Measurements from ENCODE around the gene FFAR4.
A peak's percentile ranks its signal among the peaks of the same experiment; 100 is the strongest.

Gene FFAR4

DNA sequence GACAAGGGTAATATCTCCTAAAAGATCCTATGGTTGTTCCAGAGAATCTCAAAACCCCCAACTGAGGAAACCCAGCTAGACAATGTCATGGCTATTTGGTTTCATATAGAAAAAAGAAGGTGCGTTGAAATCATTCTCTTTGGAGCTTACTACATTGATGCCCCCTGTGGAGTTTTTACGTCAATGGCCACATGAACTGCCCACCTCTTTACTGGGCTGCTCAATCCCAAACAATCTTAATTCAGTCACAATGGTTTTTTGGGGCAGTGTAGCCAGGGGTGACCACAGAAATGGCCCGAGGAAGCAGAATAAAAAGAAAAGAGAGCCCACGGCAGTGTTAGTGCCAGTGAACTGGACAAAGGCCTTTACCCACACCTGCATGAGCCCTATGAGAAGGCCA is 26.8 kb downstream of the FFAR4 start:
- TF ChIP-seq, protein P1, sequence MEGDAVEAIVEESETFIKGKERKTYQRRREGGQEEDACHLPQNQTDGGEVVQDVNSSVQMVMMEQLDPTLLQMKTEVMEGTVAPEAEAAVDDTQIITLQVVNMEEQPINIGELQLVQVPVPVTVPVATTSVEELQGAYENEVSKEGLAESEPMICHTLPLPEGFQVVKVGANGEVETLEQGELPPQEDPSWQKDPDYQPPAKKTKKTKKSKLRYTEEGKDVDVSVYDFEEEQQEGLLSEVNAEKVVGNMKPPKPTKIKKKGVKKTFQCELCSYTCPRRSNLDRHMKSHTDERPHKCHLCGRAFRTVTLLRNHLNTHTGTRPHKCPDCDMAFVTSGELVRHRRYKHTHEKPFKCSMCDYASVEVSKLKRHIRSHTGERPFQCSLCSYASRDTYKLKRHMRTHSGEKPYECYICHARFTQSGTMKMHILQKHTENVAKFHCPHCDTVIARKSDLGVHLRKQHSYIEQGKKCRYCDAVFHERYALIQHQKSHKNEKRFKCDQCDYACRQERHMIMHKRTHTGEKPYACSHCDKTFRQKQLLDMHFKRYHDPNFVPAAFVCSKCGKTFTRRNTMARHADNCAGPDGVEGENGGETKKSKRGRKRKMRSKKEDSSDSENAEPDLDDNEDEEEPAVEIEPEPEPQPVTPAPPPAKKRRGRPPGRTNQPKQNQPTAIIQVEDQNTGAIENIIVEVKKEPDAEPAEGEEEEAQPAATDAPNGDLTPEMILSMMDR (conservative IDR thresholded peaks at IDR 0.05; ENCODE audit: low read depth, low read length): no peak
- no peak overlapping the region for H3K4me3 ChIP-seq (ENCODE audit: low read length)
- DNase-seq (ENCODE audit: low read depth): no peak

DNA sequence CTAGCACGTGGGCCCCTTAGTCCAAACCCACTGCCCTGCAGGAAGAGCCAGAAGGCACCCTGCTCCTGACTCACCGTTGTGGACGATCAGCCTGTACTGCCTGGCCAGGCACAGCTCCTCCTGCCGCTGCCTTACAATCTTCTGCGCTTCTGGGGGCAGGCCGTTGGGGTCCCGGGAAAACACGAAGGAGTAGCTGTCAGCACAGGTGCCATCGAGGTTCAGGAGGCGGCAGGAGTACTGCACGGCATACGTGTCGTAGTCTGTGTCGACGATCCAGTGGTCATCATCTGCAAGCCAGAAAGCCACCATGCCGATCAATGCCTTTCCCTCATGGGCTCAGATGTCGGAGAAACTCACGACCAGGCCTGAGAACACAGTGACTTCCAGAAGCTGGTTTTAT is 27.3 kb downstream of the FFAR4 start:
- no peak overlapping the region for H3K4me3 ChIP-seq (ENCODE audit: low read length)
- TF ChIP-seq, protein P1 (conservative IDR thresholded peaks at IDR 0.05; ENCODE audit: low read depth, low read length): no peak
- DNase-seq (ENCODE audit: low read depth): no peak

DNA sequence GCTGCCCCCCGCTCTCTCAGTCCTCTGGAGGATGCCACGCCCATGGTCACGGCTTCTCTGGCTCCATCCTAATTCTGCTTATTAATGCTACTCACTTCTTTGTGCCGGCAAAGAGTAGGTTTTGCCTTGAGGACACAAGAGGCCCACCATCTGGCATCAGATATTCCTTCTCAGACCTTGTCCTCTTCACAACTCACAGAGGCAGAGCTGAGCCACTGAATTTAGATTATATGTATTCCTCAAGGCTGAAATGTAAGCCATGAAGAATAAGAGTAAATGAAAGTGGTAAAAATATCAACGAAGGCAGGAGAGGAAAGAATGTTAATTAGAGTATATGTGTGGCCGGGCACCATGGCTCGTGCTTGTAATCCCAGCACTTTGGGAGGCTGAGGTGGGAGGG is 28.1 kb downstream of the FFAR4 start:
- no peak for DNase-seq (ENCODE audit: low read depth)
- TF ChIP-seq, protein P1 (conservative IDR thresholded peaks at IDR 0.05; ENCODE audit: low read depth, low read length): no peak
- no peak overlapping the region for H3K4me3 ChIP-seq (ENCODE audit: low read length)

DNA sequence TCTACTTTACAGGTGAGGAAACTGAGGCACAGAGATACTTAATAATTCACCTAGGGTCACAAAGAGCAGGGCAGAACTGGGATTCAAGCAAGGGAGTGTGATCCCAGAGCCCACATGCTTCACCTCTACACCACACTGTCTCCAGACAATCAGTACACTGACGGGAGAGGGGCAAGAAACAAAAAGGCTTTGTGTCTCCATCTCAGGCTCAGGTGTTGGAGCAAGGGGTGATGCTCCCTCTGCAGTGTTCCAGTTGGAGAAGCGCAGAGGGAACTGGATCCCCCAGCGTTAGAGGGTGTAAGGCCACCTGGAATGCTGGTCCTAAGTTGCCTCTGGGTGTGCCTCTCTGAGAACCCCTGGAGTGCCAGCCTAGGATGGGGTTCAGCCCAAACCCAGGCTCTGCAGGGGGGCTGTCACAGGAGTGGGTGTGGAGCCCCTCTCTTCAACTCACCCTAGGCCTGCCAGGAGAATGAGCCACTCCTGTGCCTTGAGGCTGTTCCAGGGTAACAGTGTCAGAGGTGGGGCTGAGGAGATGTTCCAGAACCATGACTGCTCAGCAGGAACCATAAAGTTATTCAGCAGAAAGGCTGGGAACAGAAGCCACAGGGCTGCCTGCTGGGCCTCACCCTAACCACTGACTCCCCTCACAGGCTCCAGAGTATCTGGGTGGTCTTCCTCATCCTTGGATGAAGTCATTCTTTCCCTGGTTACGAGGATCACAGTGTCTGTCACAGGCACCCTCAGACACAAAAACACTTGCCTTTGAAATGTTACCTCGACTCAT is 29.1 kb downstream of the FFAR4 start:
- no peak overlapping the region for H3K4me3 ChIP-seq (ENCODE audit: low read length)
- TF ChIP-seq, protein P1 (conservative IDR thresholded peaks at IDR 0.05; ENCODE audit: low read depth, low read length): no peak
- no peak for DNase-seq (ENCODE audit: low read depth)

DNA sequence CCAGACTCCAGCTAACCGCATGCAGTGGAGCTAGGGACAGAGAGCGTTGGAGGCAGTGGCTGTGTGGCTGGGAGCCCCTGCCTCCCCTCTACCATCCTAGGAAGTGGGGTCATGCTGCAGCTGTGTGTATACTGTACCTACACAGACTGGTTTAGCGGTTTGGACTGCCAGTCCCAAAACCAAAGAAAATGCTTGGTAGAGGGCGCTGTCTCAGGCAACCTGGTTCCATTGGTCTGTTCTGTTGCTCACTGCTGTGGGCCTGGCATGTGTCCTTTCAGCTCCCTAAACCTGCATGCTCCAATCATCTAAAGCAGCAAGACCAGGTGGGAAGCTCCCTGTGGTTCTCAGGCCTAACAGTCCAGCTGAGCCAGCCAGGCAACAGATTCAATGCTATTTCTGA is 30.1 kb downstream of the FFAR4 start:
- TF ChIP-seq, protein P1 (conservative IDR thresholded peaks at IDR 0.05; ENCODE audit: low read depth, low read length): peak; percentile 16

DNA sequence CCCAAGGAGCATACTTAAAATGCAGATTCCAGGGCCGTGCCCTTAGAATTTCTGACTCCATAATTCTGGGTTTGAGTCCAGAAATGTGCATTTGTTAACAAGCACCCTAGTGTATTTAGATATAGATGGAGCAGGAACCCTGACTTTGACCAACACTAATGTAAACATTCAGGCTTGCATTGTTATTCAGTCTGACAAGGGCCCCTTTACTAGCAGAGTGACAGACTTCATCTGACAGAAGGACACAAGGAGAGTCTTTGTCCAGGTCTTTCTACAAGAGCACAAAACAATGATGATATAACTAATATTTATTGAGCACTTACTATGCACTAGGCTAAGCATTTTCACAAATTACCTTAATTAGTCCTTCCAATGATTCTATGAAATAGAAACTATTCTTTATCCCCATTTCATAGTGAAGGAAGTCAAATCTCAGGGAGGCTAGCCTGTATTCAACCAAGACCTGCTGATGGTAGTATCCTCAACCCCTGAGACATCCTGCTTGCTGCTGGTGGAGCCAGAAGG is 30.7 kb downstream of the FFAR4 start:
- H3K4me3 ChIP-seq (ENCODE audit: low read length): no peak overlapping the region
- TF ChIP-seq, protein P1 (conservative IDR thresholded peaks at IDR 0.05; ENCODE audit: low read depth, low read length): no peak

More for the DNA sequence above, 30.1 kb downstream of the FFAR4 start:
- H3K4me3 ChIP-seq (ENCODE audit: low read length): no peak overlapping the region
- no peak for DNase-seq (ENCODE audit: low read depth)

DNA sequence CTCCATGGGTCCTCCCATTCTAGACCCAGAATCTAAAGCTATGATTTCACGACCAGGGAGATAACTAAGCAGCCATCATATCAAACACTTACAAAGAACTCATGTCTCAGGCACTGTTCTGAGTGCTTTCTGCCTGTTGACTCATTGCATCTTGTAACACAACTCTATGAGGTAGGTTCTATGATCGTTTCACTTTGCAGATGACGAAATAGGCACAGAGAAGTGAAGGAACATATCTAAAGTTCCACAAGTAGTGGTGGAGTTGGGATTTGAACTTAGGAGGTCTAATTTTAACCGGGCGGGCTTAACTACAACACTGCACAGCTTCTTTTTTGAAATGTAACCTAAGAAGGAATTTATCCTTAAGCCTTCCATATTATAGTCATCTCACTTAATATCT is 31.7 kb downstream of the FFAR4 start:
- TF ChIP-seq, protein P1 (conservative IDR thresholded peaks at IDR 0.05; ENCODE audit: low read depth, low read length): no peak
- no peak overlapping the region for H3K4me3 ChIP-seq (ENCODE audit: low read length)
- no peak for DNase-seq (ENCODE audit: low read depth)

More for the DNA sequence above, 30.7 kb downstream of the FFAR4 start:
- no peak for DNase-seq (ENCODE audit: low read depth)

Data from retinal pigment epithelial cell (primary cell).